Stimulated activated CD4-positive, alpha-beta T cell treated with anti-CD3 and anti-CD28 coated beads, Interleukin-4, amount 100 ng/mL, for 4 hours (primary cell): ENCODE data around the gene SIAH1.
"Not testable (repeated sequence)": the region's sequence is repeated elsewhere in the genome, so short reads cannot be mapped to it uniquely, and the experiment has no call there.

Source experiments
- DNase-seq, 2 experiments: peaks; one replicate each; pipeline ENCODE4 v3.0.0-alpha.2; 2020

SIAH1 gene

DNA sequence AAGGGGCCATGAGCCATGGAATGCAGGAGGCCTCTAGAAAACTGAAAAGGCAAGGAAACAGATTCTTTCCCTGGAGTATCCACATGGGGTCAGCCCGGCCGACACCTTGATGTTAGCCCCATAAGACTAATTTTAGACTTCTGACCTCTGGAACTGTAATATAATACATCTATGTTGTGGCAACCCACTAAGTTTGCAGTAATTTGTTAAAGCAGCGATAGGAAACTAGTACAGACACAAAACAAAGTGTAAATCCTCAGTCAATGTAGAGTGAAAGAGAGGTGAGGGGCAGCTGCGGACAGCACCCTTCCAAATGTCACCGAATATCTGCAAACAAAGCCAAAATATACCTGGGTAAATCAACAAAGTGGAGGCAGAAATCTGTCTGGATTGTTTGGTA is 7.2 kb upstream of the SIAH1 start:
- no peak for DNase-seq

DNA sequence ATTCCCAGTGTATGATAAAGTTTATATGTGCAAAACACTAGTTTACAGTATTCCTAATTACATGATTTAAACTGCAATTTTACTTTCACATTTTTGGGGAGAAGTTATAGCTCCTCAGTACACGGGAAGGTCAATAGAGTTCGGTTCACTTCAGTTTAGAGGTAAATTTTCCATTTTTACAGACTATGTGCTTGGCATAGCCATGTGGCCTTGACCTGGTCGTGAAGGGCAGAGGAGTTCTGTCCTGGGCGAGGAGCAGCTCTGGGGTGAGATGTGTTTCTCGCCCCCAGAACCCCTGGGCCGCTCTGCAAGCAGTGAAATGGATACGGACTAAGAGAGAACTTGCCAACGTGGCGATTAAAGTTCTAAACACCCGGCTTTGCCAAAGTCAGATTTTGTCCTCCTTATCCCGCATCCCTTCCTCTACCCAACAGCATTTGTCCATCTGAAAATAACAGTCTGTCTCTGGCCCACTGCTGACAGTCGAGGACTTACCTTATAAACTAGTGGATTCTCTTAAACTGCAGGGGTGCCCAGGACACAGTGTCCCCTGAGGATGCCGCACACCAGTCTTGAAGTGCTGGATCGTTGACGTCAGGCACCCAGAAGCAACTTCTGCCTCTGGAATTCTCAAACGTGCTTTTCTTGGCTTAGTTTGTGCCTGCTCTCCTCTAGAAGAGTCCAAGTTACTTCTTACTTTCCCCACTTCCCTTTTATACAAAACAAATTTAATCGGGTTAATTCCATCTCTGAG is 1.5 kb upstream of the SIAH1 start:
- DNase-seq = no peak

DNA sequence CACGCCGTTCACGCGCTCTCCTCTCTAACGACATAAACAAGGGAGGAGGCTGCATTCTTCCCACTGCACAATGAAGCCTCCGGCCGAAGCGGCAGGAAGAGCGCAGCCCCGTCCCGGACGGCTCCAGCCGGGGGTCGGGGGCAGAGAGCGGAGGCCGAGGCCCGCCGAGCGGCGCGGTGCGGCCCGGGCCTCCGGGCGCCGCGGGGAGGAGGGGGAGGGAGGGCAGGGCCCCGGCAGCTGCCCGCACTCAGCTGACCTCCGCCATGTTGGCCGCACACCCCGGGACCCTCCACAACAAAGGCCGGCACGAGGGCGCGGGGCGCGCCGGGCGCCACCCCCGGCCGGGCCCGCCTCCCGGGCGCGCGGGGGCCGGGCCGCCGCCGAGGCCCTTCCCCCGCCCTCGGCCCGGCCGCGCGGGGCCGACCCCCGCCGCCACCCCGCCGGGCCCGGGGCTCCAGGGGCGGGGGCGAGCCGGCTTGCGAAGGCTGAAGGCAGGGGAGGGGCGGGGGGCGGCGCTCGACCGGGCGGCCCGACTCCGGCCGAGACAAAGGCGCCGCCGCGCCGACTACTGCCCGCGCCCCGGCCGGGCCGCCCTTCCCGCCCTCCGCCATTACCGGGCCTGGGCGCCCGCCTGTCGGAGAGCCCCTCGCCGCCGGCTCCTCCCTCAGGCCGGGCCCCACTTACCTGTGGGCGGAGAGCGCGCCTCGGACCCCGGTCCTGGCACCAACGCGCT is 527 bp downstream of the SIAH1 start:
- DNase-seq = peak; percentile 8 to 21

DNA sequence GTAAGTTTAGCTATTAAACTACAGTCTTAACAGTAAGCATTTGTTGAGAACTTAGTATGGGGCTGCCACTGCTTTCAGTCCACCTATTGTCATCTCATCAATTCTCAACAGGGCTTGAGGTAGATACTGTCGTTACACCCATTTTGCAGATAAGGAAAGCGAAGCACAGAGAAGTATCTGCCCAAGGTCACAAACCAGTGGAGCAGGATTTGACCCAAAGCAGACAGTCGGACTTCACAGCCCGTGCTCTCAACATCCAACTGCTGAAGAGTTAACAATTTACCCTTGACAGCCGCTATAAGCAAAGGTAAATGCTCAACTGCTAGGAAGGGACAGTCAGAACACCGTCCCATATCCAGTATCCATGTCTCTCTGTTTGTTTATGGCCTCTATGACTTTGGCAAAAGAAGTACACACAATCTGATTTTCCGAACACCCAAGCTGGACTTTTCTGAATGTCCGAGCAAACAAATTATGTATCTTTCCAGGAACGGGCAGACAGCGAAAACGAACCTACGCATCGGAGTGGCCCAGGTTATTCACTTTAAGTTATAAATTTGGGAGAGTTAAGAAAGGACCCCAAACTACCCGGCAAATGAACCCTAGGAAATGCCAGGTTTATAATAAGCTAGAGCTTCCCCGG is 1.2 kb downstream of the SIAH1 start:
- DNase-seq = no peak

DNA sequence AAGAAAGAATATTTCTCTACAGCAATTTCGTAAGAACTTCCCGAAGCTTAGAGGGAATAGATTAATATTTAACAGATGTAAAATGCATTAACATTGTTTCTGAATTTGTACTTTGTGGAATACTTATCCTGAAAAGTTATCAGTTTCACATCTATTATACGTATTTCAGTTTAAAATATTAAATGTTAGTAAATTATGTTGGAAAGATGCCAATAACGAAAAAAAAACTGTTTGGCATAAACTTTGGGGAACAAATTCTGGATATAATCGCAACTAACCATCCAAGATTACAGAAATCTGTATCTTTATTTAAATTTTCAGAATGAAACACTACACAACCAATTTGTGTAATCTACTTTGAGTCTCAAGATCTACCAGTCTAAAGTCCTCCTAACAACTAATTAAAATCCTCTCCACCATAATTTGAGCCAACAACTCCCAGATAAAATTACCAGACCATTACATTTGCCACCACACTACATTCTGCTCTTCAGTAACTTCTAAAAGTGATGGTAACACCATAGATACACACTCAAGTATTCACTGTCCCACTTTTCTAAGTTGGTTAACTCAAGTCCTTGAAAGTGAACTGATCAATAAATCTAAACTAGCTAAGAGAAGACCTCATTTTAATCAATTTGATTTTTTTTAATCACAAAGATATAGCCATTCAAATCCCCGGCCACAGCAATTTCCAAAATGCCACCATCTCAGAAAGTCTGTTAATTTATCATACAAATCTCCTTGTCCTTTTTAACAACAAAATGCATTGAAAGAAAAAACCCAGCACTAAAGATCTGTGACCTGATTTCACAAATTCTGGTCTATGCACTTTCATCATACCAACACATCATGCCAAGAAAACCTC is 2.0 kb downstream of the SIAH1 start:
- DNase-seq = no peak

DNA sequence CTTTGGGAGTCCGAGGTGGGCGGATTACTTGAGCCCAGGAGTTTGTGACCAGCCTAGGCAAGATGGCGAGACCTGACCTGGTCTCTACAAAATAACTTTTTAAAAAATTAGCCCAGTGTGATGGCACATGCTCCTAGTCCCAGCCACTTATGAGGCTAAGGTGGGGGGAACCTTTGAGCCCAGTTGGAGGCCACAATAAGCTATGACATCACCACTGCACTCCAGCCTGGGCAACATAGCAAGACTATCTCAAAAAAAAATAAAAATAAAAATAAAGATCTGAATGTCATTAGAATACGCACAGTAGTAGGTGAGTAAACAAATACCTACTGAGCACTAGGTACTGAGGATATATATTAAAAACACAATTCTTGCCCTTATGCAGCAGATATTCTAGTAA is 3.1 kb downstream of the SIAH1 start:
- no peak for DNase-seq

DNA sequence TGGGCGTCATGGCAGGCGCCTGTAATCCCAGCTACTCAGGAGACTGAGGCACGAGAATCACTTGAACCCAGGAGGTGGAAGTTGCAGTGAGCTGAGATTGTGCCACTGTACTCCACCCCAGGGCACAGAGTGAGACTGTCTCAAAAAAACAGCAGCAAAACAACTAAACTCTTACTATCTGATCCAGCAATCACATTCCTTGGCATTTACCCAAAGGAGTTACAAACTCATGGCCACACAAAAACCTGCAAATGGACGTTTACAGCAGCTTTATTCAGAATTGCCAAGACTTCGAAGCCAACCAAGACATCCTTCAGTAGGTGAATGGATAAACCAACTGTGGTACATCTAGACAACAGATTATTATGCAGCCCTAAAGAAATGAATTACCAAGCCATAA is 4.0 kb downstream of the SIAH1 start:
- no peak for DNase-seq

DNA sequence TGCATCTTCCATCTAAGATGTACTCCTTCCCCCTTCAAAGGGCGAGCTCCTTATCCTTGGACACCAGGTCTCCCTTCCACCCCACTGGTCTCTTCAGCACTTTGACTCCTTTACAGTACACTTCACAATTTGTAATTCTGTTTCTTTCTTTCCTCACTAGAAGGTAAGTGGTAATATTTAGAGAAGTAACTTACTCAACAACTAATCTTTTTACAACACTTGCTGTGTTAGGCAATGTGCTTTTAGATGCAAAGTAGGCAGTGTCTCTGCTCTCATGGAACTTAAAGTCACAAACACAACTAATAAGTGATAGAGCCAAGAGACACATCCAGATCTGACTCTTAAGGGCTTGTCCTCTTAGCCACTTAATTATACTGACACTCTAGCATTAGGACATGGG is 6.4 kb downstream of the SIAH1 start:
- no peak for DNase-seq

DNA sequence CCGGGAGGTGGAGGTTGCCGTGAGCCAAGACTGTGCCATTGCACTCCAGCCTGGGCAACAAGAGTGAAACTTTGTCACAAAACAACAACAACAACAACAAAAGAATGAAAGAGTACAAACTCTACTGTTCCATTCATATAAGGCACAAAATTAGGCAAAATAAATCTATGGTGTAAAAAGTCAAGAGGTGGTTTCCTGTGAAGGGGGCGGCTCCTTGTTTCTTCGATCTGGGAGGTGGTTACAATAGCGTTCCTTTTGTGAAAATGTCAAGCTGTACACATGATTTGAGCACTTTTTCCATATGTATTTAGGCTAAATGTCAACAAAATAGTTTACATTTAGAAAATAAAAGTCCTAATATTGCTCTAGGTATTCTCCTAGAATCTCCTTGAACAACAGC is 6.9 kb downstream of the SIAH1 start:
- no peak for DNase-seq

DNA sequence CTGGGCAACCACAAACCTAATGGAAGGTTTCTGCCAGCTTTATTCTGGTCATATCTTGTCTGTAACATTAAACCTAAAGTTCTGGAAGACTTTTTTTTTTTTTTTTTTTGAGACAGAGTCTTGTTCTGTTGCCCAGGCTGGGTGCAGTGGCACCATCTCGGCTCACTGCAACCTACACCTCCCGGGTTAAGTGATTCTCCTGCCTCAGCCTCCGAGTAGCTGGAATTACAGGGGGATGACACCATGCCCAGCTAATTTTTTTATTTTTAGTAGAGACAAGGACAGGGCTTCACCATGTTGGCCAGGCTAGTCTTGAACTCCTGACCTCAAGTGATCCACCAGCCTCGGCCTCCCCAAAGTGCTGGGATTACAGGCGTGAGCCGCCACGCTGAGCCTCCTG is 7.9 kb downstream of the SIAH1 start:
- not testable (repeated sequence) for DNase-seq

DNA sequence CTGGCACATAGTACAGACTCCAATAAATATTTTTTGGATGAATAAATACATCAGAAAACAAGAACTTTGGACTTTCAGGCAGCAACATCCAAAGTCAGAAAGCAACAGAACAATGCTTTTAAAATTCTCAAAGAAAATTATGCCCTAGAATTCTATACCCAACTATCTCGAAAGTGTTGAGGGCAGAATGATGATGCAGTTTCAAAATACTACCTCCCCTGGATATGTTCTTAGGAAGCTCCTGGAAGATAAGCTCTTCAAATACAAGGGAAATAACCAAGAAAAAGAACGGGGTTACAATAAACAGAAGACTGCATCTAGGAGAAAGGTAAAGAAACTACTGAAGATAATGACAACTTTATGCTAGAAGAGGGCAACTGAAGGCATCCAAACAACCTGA is 11.0 kb downstream of the SIAH1 start:
- DNase-seq = no peak

DNA sequence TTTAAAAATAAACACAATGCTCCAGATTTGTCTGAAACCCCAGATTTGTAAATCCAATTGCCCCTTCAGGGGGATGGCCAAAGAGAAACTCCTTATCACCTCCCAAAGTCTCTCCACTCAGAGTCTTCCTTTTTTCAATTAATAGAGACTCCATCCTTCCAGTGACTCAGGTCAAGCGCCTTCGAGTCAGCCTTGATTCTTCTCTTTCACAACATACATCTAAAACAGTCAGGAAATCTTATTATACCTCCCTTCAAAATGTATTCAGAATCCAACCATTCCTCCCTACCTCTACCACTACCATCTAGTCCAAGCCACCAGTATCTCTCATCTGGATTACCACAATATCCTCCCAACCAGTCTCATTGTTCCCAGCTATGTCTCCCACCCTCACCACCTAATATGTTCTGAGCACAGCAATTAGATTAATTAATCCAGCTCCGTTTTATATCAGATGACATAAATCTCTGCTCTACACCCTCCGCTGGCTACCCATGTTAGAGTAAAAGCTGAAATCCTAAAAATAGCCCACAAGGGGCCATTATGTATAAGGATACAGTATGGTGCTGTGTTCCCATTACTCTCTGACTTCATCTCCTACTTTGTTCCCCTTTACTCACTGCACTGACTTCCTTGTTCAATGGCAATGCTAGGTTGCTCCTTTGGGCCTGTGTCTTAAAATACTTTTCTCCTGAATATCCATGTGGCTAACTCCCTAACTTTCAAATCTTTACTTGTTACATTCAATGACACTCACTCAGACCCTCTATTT is 11.8 kb downstream of the SIAH1 start:
- DNase-seq = no peak

DNA sequence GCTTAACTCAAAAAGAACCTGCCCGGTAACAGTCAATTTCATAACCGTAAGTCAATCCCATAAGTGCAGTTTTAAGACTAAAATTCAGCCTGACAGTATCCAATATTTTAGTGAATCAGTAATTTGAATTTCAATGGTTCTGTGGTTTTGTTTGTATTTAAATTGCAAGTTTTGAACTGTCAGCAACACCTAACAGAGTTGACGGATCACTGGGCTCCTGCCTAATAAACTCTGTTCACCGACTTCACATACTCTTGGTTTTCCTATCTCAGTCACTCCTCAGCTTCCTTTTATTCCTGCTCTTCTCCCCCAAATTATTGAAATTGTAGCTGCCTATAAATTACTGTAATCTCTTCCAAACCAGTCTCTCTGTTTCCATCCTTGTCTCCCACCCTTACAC is 12.5 kb downstream of the SIAH1 start:
- no peak for DNase-seq

DNA sequence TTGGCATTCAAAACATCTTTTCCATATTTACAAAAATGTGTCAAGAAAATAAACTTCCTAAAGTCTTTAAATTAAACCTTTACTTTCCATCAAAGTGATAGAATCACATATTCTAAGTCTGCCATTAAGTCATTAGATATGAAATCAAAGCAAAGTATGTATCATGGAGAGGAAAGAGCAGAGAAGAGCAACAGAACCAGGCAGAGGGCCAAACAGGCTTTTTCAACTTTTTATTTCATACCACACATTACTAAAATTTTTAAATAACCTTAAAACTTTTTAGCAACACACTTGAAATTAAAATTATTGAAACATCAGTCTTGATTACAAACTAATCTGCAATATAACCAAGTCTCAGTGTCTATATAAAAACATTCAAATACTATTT is 13.8 kb downstream of the SIAH1 start:
- DNase-seq = no peak

DNA sequence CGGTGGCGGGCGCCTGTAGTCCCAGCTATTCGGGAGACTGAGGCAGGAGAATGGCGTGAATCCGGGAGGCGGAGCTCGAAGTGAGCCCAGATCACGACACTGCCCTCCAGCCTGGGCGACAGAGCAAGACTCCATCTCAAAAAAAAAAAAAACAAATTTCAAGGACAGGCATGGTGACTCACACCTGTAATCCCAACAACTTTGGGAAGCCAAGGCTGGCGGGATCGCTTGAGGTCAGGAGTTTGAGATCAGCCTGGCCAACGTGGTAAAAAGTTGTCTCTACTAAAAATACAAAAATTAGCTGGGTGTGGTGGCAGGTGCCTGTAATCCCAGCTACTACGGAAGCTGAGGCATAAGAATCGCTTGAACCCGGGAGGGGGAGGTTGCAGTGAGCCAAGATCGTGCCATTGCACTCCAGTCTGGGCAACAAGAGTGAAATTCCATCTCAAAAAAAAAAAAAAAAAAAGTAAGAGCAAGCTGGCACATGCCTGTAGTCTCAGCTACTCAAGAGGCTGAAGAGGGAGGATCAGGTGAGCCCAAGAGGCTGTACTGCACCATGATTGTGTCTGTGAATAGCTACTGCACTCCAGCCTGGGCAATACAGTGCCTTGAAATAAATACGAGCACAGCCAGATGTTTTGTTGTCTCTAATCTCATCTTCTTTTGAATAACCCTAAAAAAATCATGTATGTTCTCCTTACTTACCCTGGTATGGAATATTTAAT is 14.4 kb downstream of the SIAH1 start:
- DNase-seq = not testable (repeated sequence)

DNA sequence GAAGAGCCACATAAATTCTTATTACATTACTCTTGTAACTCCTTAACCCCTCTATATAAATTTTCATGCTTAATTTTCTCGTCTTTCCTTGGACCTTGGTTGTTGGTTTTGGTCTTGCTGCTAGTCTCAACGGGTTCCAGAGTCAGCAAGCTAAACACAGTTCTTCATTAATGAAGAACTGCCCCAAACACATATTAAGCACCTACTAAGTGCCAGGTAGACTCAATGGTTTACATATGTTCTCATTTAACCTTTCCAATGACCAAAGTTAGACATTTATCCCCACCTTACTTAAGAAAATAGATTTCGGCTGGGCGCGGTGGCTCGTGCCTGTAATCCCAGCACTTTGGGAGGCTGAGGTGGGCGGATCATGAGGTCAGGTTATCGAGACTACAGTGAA is 15.0 kb downstream of the SIAH1 start:
- DNase-seq = no peak

DNA sequence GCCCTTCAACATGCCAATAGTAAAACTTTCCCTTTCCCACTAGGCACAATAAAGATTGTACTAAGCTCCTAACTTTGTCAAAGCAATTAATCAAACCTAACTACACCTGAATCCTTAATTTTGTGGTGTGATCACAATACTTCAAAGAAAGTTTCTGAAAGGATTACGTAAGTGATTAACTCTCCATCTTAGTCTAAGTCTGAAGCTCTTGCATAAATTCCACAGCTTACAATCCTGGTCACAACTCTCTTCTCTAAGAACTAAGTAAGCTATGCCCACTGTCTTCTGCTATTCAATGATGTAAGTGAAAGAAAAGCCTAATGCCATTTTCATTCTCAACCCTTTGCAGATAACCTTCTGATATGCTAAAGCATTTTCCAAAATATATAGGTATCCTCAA is 15.4 kb downstream of the SIAH1 start:
- DNase-seq = no peak

DNA sequence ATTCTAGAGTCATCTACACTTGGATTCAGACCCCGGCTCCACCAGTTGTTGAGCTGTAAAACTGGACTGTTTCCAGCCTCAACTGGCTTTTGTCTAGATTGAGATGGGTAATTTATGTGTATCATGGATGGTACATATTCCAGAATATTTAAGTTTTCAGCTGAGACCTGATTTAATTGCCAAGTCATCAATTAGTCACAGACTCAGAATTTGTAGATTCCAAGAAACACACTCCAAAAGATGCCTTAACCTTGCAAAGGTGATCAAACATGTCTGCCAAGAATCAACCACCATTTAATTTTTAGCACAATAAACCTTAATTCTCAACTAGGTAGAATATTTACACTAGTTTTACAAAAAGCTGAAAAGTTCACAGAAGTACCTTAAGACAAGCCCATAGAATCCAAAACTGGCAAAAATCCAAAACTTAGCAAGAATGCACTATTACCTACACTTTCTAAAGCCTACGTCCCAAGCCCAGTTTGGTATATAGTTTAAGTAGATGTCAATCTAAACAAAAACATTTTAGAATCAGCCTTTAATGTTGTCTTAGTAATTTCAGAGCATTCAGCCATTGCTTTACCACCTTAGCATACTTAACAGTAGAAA is 17.7 kb downstream of the SIAH1 start:
- no peak for DNase-seq

DNA sequence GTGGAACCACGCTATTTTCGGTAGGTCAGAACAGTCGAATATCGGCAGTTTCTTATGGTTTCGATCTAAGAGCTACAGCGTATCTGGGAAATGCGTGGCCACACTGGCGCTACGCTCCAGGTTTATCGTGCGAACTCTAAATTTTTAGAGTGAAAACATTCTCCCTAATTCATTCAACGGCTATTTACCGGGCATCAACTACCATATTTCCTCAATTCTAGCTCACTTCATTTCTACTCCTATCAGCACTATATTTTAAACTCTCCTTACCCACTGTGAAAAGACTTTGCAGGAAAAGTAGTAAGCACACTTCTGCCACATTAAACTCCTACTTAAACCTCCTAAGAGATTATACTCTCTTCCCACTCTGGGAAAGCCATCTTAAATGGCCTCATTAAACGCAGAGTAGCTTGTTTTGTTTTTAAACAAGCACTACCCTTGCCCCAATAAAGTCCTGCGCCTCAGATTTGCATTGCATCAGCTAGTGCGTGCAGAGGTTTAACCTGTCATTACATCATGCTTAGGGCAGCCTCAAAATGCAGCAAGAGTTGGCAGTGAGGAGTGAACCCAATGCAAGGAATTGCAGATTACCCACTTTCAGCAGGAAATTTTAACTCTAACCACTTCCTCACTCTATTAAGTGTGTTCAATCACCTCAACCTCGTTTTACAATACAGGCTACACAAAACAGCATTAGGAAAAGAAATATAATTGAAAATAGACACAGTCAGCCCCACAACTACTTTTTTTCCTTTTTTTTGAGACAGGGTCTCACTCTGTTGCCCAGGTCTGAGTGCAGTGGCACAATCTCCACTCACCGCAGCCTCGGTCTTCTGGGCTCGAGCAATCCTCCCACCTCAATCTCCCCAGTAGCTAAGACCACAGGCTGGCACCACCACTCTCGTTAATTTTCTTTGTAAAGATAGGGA is 18.8 kb downstream of the SIAH1 start:
- peak; percentile 20 to 55 for DNase-seq

DNA sequence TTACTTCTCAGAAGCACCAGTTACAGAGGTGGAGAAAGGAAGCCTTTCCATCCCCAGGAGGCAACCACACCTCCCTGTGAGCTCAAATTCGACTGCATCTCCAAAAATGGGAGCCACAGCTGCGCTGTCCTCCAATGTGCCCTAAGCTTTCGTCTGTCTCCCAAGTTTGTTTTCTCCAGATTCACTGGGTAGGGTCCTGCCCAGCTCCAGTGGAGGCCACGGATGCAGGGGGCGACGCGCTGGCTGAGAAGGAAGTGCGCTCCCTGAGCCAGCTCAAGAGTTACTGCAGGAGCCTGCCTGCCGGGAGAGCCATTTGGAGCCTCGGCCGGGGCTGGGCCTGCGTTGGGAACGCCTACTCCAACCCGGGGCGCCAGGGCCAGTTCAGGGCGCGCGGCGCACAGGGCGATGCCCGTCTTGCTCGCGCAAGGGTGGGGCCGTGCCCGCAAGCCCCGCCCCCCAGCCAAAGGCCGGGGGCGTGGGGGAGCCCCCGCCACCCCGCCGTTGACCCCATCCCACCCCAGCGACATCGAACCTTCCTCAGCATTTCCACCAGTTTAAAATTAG is 19.5 kb downstream of the SIAH1 start:
- peak; percentile 73 to 75 for DNase-seq
